A549 (cell line): Measurements from ENCODE around the gene CUL4A. TPM values are rescaled to one million over a fixed set of nuclear protein-coding genes. Genes with fewer than 3 reads are reported as not detected.

Experiments
- ATAC-seq, 2 experiments: fragments of 200-7000 bp in 1 of 2; fragments of >200 bp in 1 of 2; cut with Nextera tagmentation in 1 of 2; cut with Tn5 transposase in 1 of 2; 3 replicates each; pipeline versions ENCODE4 v1.8.0 to v1.9.1; 2018 to 2020; ENCODE audit warnings: mild to moderate bottlenecking in 1 of 2, moderate library complexity in 1 of 2
- CTCF ChIA-PET: fragments of 300-600 bp; sonication (Branson Sonifier 250); formaldehyde crosslinking; extraction: SDS; loops from one replicate; lab custom pipeline; 2021; ENCODE audit warnings: antibody characterized with exemption, inconsistent platforms; lab: Yijun Ruan, JAX
- POLR2A ChIA-PET: fragments of 350-600 bp; formaldehyde crosslinking; extraction: SDS; loops from one replicate; lab custom pipeline; 2021; ENCODE audit warnings: antibody characterized with exemption, inconsistent platforms; lab: Yijun Ruan, JAX
- DNase-seq, 2 experiments: peaks; one replicate each; pipeline versions ENCODE4 v3.0.0 to v3.0.0-alpha.2; 2011 to 2016; ENCODE audit warnings: low read depth in 1 of 2, low spot score in 1 of 2
- FAIRE-seq: peaks from 2 replicates; lab custom pipeline; 2011; peaks lifted over from hg19 to GRCh38; lab: Jason Lieb, UNC
- H3K27ac ChIP-seq, 2 experiments: fragments of >200 bp; sonication (Bioruptor Twin); formaldehyde crosslinking; 3 replicates each; pipeline ENCODE4 v1.5.1; 2016 to 2017
- H3K4me1 ChIP-seq: fragments of >200 bp; sonication (Bioruptor Twin); formaldehyde crosslinking; 3 replicates; pipeline ENCODE4 v1.6.1; 2016
- H3K4me2 ChIP-seq: fragments of >200 bp; sonication (Bioruptor Twin); formaldehyde crosslinking; 3 replicates; pipeline ENCODE4 v1.6.1; 2016
- H3K4me3 ChIP-seq: fragments of >200 bp; sonication (Bioruptor Twin); formaldehyde crosslinking; 3 replicates; pipeline ENCODE4 v1.5.1; 2016
- H3K9me3 ChIP-seq: fragments of >200 bp; sonication (Bioruptor Twin); formaldehyde crosslinking; 3 replicates; pipeline ENCODE4 v1.6.1; 2016
- CBX2 ChIP-seq: fragments of 200-600 bp; sonication (generic); IDR thresholded peaks from 2 replicates; pipeline ENCODE4 v1.6.1; 2016; ENCODE audit warnings: low read depth, mild to moderate bottlenecking, borderline replicate concordance
- CHD2 ChIP-seq: fragments of 150-350 bp; IDR thresholded peaks from 2 replicates; pipeline ENCODE4 v1.6.1; 2014; ENCODE audit warnings: low read length; ENCODE audit not compliant: partially characterized antibody
- FOSB ChIP-seq: fragments of 250-450 bp; sonication (Bioruptor Pico); IDR thresholded peaks from 2 replicates; pipeline ENCODE4 v1.5.0; 2020; ENCODE audit warnings: mild to moderate bottlenecking, moderate library complexity
- HDAC2 ChIP-seq: fragments of 200-600 bp; sonication (generic); IDR thresholded peaks from 2 replicates; pipeline ENCODE4 v1.6.1; 2016
- HOXB5 ChIP-seq: fragments of 250-450 bp; sonication (Bioruptor Pico); IDR thresholded peaks from 2 replicates; pipeline ENCODE4 v1.5.0; 2020; ENCODE audit warnings: mild to moderate bottlenecking, moderate library complexity
- JUN ChIP-seq, 2 experiments: fragments of >200 bp; sonication (Bioruptor Twin); formaldehyde crosslinking; IDR thresholded peaks; 2 replicates in 1 of 2; 3 replicates in 1 of 2; pipeline ENCODE4 v1.6.1; 2016 to 2017
- JUNB ChIP-seq: fragments of >200 bp; sonication (Bioruptor Twin); formaldehyde crosslinking; IDR thresholded peaks from 2 replicates; pipeline ENCODE4 v1.6.1; 2016
- KDM1A ChIP-seq: fragments of 200-600 bp; sonication (generic); IDR thresholded peaks from 2 replicates; pipeline ENCODE4 v1.6.1; 2016; ENCODE audit warnings: low read depth, mild to moderate bottlenecking
- NFE2L2 ChIP-seq: fragments of 150-350 bp; conservative IDR thresholded peaks from 2 replicates; pipeline ENCODE4 v1.6.1; 2014; ENCODE audit warnings: low read length
- PHF8 ChIP-seq: fragments of 200-600 bp; sonication (generic); IDR thresholded peaks from 2 replicates; pipeline ENCODE4 v1.6.1; 2016; ENCODE audit warnings: low read depth, mild to moderate bottlenecking, antibody characterized with exemption, moderate library complexity, borderline replicate concordance
- POLR2A ChIP-seq: IDR thresholded peaks from 2 replicates; pipeline ENCODE4 v1.6.1; 2012; ENCODE audit warnings: mild to moderate bottlenecking, low read length
- RAD21 ChIP-seq, 2 experiments: fragments of >200 bp in 1 of 2; sonication (Bioruptor Twin) in 1 of 2; formaldehyde crosslinking in 1 of 2; IDR thresholded peaks in 1 of 2; conservative IDR thresholded peaks in 1 of 2; 2 replicates in 1 of 2; 3 replicates in 1 of 2; pipeline ENCODE4 v1.6.1; 2012 to 2018; ENCODE audit warnings: inconsistent platforms in 1 of 2
- ZNF302 ChIP-seq: fragments of 250-450 bp; sonication (Bioruptor Pico); IDR thresholded peaks from 2 replicates; pipeline ENCODE4 v1.9.0; 2021; ENCODE audit warnings: inconsistent platforms, mild to moderate bottlenecking, moderate library complexity
- WGBS: methylation state at CpG from one replicate; pipeline ENCODE4 v1.1.6; 2017; ENCODE audit errors: missing lambda C conversion rate; 5-methylcytosine and 5-hydroxymethylcytosine counted together
- polyA minus RNA-seq: library from RNA; depleted of rRNA, polyadenylated mRNA; stranded (reverse); fragments of >200 nt; gene quantifications from 2 replicates; pipeline ENCODE4 v1.2.3, GENCODE V29; 2011; rRNA and poly(A)+ RNA removed
- polyA plus RNA-seq, 4 experiments: library from polyadenylated mRNA; depleted of rRNA in 3 of 4; stranded (reverse); fragments of >200 nt; fragmentation: RNase III in 1 of 4; extraction: RNeasy Plus Mini Kit Qiagen cat#74134 plus additional on column Dnase treatment in 1 of 4; gene quantifications; 2 replicates in 3 of 4; 3 replicates in 1 of 4; pipeline ENCODE4 v1.2.3, GENCODE V29; 2011 to 2017
- TF ChIP-seq, protein P1 (sequence below): fragments of >200 bp; sonication (Bioruptor Twin); formaldehyde crosslinking; IDR thresholded peaks from 3 replicates; pipeline ENCODE4 v1.6.1; 2016
- TF ChIP-seq, protein P2 (sequence below): fragments of >200 bp; sonication (Bioruptor Twin); formaldehyde crosslinking; IDR thresholded peaks from 3 replicates; pipeline ENCODE4 v1.5.1; 2016
- TF ChIP-seq, protein P3 (sequence below): fragments of 200-600 bp; sonication (generic); IDR thresholded peaks from 2 replicates; pipeline ENCODE4 v1.6.1; 2016; ENCODE audit warnings: antibody characterized with exemption, mild to moderate bottlenecking, moderate library complexity
- TF ChIP-seq, protein P4 (sequence below): fragments of >200 bp; sonication (Bioruptor Twin); formaldehyde crosslinking; IDR thresholded peaks from 2 replicates; pipeline ENCODE4 v1.6.1; 2016
- TF ChIP-seq, protein P5 (sequence below): fragments of 250-450 bp; sonication (Bioruptor Pico); IDR thresholded peaks from 2 replicates; pipeline ENCODE4 v1.5.0; 2020; ENCODE audit warnings: low read depth, mild to moderate bottlenecking, moderate library complexity
- TF ChIP-seq, protein P6 (sequence below): IDR thresholded peaks from 2 replicates; pipeline ENCODE4 v1.6.1; 2012

The CUL4A gene
- polyA plus RNA-seq (2011; rRNA removed) (53.2 and 55.4 TPM in 2 replicates), polyA plus RNA-seq (2017; fragmentation: RNase III; extraction: RNeasy Plus Mini Kit Qiagen cat#74134 plus additional on column Dnase treatment) (46.9 to 57.0 TPM (median 49.6 TPM) in 3 replicates), polyA minus RNA-seq (38.9 and 39.1 TPM in 2 replicates)
- polyA plus RNA-seq (2012; cell fraction: cytosol; rRNA removed) = 32.5 and 37.9 TPM in 2 replicates
- 52.7 and 61.2 TPM in 2 replicates for polyA plus RNA-seq (2012; cell fraction: nucleus; rRNA removed)

DNA sequence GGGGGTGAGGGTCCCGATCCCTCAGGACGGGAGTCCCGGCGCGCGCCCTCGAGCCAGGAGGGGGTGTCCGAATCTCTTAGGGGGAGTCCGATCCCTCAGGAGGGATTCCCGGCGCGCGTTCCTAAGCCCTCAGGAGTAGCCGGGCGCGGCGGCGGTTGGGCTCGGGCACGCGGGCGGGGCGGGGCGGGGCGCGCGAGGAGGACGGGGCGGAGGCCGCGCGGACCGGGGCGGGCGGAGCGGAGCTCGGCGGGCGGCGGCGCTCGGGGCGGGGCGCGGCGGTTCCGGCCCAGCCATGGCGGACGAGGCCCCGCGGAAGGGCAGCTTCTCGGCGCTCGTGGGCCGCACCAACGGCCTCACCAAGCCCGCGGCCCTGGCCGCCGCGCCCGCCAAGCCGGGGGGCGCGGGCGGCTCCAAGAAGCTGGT, at the start of gene CUL4A:
CUL4A (plus strand) TSS at position 278 of the 423 bp plus-strand sequence; CDS start at position 293, 15 bp downstream.
- H3K27ac ChIP-seq = peak within 1 kb of the TSS; percentile 100
- no peak for TF ChIP-seq JUNB
- TF ChIP-seq CBX2 = no peak
- TF ChIP-seq POLR2A = peak; percentile 42
- TF ChIP-seq PHF8 = 0 out of 2 replicates have a peak, but pooled peaks have one; percentile 9
- no peak for TF ChIP-seq CHD2
- TF ChIP-seq, protein P1, sequence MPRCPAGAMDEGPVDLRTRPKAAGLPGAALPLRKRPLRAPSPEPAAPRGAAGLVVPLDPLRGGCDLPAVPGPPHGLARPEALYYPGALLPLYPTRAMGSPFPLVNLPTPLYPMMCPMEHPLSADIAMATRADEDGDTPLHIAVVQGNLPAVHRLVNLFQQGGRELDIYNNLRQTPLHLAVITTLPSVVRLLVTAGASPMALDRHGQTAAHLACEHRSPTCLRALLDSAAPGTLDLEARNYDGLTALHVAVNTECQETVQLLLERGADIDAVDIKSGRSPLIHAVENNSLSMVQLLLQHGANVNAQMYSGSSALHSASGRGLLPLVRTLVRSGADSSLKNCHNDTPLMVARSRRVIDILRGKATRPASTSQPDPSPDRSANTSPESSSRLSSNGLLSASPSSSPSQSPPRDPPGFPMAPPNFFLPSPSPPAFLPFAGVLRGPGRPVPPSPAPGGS = 0 out of 3 replicates have a peak, but pooled peaks have one; percentile 28
- no peak for TF ChIP-seq FOSB (CRISPR knock-in tag)
- no peak for TF ChIP-seq HOXB5 (CRISPR knock-in tag)
- TF ChIP-seq, all 56 proteins: peak for 3
- FAIRE-seq (no peak), ATAC-seq (peak; percentile 73 to 74), DNase-seq (peak; percentile 38 to 76)
- CTCF ChIA-PET = interaction anchor here (1.6 kb wide), 1 partner anchor 53 kb away, joined by 4 read pairs; no protein-coding TSS in a partner anchor
- peak within 1 kb of the TSS; percentile 99 for H3K4me3 ChIP-seq
- H3K4me2 ChIP-seq = peak within 1 kb of the TSS; percentile 97
- no peaks in the 10 kb centered on the region for H3K9me3 ChIP-seq
- peaks cover 38% of the 10 kb centered on the region for H3K4me1 ChIP-seq
- POLR2A ChIA-PET = interaction anchor here (1.0 to 2.8 kb wide), 8 partner anchors 10 to 239 kb away, joined by 3 to 18 read pairs (median 4); partner anchors contain the start of genes GRTP1 and LAMP1
- no CpG with 5 or more reads among the region's 66 CpGs for WGBS

DNA sequence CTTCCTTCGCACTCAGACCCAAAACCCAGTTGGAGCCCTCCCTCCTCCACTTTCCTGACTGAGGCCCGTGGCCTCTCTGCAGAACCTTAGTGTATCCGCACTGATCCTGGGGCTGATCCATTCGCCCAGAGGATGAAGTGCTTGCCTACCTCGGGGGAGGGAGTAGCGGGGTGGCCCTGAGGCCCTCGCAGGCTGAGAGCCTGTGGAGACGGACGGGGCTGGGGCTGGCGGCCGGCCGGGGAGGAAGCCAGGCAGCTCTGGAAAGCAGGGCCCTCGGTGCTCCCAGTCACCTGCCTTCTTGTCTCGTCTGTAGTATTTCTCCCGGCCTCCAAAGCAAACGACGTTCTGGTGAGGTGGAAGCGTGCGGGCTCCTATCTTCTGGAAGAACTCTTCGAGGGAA, 49.7 kb upstream of the CUL4A start:
- no peak for ATAC-seq
- H3K9me3 ChIP-seq = no peaks in the 10 kb centered on the region
- H3K4me3 ChIP-seq = no peak overlapping the region
- H3K4me2 ChIP-seq = no peak overlapping the region
- ChIA-PET CTCF (no interaction called here), POLR2A (no interaction called here)
- 77% methylated on average over 14 of the region's 20 CpGs for WGBS
- no peak overlapping the region for H3K27ac ChIP-seq
- DNase-seq = no peak
- no peak for TF ChIP-seq RAD21 (conservative IDR thresholded peaks at IDR 0.05 in 1 of 2, IDR thresholded peaks at IDR 0.05 in 1 of 2)
- no peak for TF ChIP-seq PHF8
- TF ChIP-seq, protein P2, sequence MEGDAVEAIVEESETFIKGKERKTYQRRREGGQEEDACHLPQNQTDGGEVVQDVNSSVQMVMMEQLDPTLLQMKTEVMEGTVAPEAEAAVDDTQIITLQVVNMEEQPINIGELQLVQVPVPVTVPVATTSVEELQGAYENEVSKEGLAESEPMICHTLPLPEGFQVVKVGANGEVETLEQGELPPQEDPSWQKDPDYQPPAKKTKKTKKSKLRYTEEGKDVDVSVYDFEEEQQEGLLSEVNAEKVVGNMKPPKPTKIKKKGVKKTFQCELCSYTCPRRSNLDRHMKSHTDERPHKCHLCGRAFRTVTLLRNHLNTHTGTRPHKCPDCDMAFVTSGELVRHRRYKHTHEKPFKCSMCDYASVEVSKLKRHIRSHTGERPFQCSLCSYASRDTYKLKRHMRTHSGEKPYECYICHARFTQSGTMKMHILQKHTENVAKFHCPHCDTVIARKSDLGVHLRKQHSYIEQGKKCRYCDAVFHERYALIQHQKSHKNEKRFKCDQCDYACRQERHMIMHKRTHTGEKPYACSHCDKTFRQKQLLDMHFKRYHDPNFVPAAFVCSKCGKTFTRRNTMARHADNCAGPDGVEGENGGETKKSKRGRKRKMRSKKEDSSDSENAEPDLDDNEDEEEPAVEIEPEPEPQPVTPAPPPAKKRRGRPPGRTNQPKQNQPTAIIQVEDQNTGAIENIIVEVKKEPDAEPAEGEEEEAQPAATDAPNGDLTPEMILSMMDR = no peak
- TF ChIP-seq POLR2A = no peak
- TF ChIP-seq JUN (IDR thresholded peaks at IDR 0.05) = no peak
- H3K4me1 ChIP-seq = 0 out of 3 replicates have a peak, but pooled peaks cover under 1% of the 10 kb centered on the region
- no peak for FAIRE-seq

DNA sequence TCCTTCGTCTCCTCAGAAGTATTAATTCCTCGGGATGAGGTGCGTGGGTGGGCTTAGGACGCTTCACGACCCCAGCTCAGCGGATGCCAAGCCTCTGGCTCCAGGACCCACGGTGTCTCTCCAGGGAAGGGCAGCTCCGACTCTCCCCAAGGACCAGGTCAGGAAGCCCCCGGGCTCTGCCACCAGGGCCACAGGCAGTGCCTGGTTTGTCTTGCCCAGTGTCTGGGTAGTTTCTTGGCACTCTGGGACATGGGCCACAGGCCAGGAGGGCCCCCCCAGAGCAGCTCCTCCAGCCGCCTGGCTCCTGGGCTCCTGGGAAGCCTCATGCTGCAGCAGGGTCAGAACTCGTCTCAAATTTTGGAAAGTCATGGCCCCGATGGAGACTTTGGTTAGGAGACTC, 48.4 kb upstream of the CUL4A start:
- H3K27ac ChIP-seq = no peak overlapping the region
- FAIRE-seq (no peak), ATAC-seq (no peak; a peak in 1 of 6 replicates), DNase-seq (no peak)
- no peaks in the 10 kb centered on the region for H3K9me3 ChIP-seq
- TF ChIP-seq, protein P3, sequence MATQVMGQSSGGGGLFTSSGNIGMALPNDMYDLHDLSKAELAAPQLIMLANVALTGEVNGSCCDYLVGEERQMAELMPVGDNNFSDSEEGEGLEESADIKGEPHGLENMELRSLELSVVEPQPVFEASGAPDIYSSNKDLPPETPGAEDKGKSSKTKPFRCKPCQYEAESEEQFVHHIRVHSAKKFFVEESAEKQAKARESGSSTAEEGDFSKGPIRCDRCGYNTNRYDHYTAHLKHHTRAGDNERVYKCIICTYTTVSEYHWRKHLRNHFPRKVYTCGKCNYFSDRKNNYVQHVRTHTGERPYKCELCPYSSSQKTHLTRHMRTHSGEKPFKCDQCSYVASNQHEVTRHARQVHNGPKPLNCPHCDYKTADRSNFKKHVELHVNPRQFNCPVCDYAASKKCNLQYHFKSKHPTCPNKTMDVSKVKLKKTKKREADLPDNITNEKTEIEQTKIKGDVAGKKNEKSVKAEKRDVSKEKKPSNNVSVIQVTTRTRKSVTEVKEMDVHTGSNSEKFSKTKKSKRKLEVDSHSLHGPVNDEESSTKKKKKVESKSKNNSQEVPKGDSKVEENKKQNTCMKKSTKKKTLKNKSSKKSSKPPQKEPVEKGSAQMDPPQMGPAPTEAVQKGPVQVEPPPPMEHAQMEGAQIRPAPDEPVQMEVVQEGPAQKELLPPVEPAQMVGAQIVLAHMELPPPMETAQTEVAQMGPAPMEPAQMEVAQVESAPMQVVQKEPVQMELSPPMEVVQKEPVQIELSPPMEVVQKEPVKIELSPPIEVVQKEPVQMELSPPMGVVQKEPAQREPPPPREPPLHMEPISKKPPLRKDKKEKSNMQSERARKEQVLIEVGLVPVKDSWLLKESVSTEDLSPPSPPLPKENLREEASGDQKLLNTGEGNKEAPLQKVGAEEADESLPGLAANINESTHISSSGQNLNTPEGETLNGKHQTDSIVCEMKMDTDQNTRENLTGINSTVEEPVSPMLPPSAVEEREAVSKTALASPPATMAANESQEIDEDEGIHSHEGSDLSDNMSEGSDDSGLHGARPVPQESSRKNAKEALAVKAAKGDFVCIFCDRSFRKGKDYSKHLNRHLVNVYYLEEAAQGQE = no peak
- no peak for TF ChIP-seq ZNF302 (CRISPR knock-in tag)
- TF ChIP-seq NFE2L2 = no peak
- TF ChIP-seq, protein P4, sequence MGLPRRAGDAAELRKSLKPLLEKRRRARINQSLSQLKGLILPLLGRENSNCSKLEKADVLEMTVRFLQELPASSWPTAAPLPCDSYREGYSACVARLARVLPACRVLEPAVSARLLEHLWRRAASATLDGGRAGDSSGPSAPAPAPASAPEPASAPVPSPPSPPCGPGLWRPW = no peak
- TF ChIP-seq, protein P5, sequence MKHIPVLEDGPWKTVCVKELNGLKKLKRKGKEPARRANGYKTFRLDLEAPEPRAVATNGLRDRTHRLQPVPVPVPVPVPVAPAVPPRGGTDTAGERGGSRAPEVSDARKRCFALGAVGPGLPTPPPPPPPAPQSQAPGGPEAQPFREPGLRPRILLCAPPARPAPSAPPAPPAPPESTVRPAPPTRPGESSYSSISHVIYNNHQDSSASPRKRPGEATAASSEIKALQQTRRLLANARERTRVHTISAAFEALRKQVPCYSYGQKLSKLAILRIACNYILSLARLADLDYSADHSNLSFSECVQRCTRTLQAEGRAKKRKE (CRISPR knock-in tag) = no peak
- TF ChIP-seq, protein P6, sequence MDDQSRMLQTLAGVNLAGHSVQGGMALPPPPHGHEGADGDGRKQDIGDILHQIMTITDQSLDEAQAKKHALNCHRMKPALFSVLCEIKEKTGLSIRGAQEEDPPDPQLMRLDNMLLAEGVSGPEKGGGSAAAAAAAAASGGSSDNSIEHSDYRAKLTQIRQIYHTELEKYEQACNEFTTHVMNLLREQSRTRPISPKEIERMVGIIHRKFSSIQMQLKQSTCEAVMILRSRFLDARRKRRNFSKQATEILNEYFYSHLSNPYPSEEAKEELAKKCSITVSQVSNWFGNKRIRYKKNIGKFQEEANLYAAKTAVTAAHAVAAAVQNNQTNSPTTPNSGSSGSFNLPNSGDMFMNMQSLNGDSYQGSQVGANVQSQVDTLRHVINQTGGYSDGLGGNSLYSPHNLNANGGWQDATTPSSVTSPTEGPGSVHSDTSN = no peak
- TF ChIP-seq KDM1A = no peak
- TF ChIP-seq HDAC2 = no peak
- no peak overlapping the region for H3K4me2 ChIP-seq
- H3K4me3 ChIP-seq = no peak overlapping the region
- H3K4me1 ChIP-seq = no peaks in the 10 kb centered on the region
- CTCF ChIA-PET = no interaction called here
- 69% methylated on average over 8 of the region's 12 CpGs for WGBS
- POLR2A ChIA-PET = no interaction called here
